Endothelial cell of hepatic sinusoid (primary cell): Measurements from ENCODE around the gene OXTR.

Experiments
- in situ Hi-C: cut with HindIII; loops from 2 replicates; pipeline ENCODE4 v1.10.0; 2017; ENCODE audit warnings: low sequenced_read_pairs

Gene OXTR

DNA sequence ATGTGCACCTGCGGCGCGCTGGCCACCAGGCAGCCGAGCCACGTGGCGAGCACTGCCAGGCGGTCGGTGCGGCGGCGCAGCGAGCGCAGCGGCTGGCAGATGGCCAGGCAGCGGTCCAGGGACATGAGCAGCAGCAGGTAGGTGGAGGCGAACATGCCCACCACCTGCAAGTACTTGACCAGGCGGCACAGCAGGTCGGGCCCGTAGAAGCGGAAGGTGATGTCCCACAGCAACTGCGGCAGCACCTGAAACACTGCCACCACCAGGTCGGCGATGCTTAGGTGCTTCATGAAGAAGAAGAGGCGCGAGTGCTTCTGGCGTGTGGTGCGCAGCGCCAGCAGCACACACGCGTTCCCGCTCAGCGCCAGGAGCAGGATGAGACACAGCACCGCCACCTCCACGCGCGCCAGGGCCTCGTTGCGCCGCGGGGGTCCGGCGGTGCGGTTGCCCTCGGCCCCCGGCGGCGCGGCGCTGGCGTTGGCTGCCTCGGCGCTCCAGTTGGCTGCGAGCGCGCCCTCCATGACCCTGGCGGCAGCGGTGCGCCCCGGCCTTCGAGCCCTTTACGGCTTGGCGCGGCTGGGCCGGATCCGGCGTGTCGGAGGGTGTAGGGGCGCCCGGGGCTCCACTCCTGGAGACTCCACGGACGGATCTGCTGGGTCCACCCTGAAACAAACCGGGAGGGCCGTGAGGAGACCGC lies 1.6 kb downstream of the OXTR start:
- in situ Hi-C loops, result no loop called here

DNA sequence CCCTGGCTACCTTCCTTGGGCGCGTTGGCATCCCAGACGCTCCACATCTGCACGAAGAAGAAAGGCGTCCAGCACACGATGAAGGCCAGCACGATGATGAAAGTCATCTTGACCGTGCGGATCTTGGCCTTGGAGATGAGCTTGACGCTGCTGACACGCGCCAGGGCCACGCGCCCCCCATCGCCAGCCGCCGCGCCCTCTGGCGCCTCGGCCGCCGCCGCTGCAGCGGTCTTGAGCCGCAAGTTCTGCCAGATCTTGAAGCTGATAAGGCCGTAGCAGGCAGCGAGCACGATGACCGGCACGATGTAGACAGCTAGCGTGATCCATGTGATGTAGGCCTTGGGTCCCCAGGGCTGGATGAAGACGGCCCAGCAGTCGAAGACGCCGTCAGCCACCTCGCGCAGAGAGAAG lies 2.2 kb downstream of the OXTR start:
- in situ Hi-C loops, result no loop called here

DNA sequence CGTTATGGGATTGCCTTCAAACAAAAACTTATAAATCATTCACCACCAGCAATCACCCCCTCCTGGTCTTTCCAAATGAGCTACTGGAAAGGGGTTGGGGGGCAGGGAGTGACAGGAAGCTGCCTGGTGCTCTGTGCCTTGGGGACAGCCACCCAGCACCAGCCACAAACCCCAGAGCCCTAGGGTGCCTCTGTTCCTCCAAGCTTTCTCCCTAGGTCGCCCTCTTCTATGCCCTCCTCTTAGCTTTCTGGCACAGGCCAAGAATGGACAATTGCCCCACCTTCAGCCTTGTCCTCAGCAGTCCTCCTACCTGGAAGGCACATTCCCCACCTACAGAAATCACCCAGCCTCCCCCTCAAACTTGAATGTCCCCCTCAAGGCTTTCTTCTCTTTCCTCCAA lies 3.3 kb downstream of the OXTR start:
- in situ Hi-C loops, result no loop called here

DNA sequence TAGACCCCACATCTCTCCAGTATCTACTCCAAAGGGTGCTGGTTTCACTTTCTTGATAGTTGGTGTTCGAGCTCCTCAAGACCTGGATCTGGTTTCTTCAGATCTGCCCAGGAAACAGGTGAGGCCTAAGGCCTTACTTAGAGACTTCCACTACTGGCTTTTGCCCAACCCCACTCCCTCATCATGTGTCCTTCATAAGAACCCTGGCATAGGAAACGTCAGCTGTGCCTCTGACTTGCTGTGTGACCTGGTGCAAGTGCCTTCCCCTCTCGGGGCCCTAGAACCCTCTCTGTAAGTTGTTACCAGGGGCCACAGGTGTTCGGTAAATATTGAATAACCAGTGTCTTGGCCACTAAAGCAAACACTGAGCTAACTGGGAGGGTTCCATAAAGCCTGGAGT lies 3.9 kb downstream of the OXTR start:
- in situ Hi-C loops, result no loop called here

DNA sequence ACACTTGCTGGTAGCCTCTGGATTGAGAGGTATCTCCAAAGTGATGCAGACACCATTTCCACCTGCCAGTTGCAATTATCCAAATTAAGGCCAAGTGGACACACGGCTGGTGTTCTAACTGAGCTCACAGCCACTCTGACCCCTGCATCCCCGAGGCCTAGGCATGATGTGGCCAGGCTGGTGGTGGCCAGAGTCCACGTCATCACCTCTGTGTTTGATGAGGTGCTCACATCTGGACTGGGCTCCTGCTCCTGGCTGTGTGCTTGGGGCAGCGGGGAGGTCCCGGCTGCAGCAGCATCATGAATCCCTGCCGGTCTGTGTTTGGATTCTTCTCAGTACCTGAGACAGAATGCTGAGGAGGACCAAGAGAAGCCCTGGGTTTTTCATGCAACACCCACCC lies 4.9 kb downstream of the OXTR start:
- in situ Hi-C loops, result no loop called here

DNA sequence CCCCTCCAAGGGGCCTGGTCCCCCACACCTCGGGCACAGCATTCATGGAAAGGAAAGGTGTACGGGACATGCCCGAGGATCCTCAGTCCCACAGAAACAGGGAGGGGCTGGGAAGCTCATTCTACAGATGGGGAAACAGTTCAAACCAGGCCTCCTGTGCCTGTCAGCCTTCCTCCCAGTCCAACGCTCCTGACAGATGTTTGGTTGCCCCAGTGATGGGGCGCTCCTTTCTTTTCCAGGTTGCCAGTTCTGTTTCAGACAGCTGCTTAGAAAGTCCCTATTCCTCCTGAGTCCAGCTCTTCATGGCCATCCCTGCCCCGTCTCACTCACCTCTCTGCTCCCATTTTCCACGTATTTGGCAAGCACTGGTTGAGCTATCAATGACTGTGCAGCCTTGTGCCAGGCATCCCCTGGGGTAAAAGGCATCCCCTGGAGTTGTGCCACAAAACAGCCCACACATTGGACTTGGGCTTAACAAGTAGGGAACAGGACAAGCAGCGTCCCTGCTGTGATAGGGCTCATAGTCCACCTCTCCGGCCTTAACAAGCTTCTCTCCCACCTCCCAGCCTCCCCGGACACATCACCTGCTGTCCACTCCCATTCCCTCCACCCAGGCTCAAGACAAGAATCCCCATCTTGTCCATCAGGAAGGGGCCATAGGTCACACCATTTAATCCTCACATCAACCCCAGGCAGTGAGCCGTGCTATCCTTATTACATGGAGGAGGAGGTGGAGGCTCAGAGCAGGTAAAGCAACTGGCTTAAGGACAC lies 6.6 kb downstream of the OXTR start:
- in situ Hi-C loops, result no loop called here

DNA sequence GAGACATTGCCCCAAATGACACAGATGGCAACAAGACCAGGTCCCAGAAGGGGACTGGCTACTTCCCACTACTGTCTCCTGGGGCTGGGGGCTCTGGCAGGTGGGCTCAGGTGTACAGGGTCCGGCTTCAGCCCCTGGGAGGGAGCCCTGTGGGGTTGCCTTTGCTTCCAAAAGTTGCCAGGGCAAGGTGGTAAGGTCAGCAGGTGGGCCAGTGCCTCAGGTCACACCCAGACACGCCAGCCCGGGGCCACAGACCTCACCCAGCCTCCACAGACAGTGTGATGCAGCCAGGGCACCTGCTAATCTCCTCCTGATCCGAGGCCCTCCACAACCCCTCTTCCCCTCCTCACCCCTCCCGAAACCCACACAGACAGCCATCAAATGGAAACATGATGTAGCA lies 7.5 kb downstream of the OXTR start:
- in situ Hi-C loops, result no loop called here

DNA sequence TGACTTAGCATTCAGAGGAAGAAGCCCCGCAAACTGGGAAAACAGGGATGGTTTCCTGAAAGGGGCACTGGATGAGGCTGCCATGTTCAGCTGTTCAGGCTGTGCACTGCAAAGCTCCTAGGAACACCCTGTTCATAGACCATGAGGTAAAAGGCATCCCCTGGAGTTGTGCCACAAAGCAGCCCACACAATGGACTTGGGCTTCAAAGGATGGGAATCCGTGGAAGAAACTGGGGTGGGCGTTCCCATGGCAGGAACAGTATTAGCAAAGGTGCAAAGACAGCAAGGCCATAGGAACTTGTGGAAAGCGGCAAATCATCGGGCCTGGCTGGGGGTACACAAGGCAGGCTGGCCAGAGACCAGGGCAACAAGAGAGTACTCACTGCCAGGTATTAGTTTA lies 8.9 kb downstream of the OXTR start:
- in situ Hi-C loops, result no loop called here

DNA sequence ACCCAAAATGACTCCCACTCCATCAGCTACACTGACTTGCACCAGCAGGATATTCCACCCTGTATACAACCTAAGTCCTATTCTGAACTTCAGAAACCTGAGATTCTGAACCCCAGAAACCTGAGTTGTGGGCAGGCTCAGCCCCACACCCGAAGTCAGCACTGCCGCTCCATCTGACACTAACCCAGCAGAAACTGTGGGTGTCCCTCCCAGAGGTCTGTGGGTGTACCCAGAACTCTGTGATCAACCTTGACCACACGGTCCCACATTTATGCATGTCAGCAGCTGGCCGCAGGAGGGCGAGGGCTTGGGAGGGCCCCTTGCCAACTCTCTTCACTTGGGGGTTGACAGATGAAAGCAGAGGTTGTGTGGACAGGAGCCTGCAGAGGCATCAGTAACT lies 9.3 kb downstream of the OXTR start:
- in situ Hi-C loops, result no loop called here

DNA sequence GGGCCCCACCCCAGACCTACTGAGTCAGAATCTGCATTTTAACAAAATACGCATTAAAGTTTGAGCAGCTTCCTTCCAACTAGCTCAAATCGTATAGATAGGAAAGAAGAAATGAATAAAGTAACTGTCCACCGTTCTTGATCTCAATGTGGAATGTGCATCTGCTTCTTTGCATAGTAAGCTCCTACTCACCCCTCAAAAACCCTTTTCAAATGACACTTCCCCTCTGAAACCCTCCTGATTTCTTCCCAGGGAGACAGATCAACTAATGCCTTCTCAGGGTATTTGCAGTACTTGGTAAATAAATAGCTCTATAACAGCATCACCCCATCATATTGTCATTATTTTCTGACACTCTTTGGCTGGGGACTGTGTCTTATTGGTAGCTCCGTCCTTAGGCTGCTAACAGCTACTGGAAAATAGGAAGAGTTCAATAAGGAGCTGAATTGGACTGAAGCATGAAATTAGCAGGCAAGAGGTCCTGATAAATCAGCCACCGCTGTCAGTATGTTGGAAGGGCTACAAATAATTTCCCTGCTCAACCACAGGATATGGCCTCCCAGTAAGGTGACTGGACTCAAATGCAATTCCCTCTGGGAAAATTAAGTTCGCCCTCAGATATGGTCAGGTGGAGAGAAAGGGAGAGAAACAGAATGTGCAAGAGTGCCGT lies 10.2 kb downstream of the OXTR start:
- in situ Hi-C loops, result no loop called here

DNA sequence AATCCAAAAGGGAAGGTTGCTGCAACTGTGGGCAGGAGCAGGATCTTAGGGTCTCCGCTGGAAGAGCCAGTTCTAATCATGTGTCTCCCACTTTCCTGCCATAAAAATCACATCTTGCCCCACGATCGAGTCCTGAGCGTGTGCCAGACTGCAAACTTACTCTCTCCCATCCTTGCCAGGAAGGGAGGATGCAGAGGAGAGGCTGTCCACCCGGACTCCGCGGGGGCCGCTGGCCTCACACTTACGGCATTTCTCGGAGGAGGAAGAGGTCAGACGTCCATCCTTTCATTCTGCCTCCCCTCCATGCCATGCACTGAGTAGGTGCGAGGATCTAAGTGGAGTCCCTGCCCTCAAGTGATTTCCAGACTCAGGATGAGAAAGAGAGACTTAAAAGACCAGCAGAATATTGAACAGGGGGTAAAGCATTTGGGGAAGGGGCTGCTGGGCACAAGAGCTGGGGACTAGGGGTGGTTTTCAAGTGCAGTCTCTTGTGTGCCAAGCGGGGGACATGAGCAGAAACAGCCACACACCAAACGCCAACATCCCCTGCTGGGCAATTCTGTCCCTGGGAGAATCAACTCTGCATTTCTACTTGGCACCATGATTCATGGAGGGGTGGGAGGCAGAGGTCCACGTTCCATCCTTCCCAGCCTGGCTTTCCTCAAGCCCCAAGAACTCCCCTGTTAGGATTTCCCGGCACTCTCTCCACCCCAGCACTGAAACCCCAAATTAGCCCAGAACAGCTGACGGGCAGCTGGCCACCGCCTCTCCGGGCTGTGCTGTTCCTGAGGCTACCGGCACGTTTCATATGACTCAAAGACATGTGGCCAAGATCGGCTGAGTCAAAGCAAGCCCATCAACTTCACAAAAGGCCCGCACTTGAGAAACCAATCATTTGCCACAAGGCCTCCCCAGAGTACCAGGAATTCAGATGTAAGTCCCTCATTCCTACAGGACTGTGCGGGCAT lies 11.6 kb downstream of the OXTR start:
- in situ Hi-C loops, result no loop called here

DNA sequence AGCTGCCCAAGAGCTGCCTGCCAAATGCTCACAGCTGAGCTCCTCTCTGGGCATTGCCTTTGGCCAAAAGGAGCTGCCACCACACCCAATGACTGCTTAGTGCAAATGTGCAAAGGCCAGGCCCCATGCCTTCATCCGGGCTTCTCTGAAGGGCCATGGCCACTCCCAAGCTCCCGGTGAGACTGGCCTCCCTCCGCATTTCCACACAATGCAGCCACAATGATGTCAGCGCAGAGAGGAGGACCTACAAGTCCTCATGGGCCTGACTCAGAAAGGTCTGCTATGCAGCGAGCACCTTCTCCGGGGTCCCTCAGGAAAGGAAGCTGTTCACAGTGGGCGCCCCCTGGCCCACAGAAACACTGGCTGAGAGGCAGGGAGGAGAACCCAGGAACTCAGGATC lies 12.7 kb downstream of the OXTR start:
- in situ Hi-C loops, result no loop called here

DNA sequence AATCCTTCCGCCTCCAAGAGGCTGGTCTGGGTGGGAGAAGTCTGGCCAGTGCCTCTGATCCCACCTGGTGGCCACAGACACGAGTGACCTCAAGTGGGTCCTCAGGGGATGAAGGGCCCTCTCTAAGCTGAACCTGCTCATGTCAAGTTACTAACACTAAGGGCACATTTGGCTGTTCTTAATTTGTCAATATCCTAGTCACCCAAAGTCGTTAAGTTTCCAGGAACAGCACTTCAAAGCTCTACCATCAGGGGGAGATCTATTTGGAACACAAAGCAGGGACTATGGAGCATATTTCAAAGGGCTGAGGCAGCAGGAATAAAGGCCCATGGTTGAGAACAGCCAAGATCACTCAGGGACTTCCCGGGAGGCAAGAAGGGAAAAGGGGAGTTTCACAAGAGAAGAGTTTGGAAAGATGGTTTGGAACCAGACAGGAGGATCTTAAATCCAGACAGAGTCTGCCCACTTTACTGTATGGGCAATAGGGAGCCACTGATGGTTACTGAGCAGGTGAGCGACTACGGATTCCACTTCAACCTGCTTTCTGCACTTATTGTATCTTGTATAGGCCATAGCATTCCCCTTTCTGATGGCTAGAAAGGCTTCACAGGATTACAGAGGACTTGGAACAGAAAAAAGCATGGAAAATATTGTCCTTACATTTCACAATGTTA lies 13.7 kb downstream of the OXTR start:
- in situ Hi-C loops, result no loop called here

DNA sequence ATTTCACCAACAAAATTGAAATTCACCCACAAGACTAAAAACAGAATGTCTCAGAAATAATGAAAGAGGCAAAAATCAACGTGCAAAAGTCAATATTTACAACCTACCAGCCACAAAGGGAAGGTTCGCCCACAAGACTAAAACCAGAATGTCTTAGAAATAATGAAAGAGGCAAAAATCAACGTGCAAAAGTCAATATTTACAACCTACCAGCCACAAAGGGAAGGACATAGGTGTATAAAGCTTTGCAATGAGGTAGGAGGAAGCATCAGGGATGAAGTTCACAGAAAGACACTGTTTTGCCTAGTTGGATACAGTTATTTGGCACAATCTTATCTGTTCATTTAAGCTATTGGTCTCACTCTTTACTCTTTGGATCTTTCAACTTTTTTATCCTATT lies 14.3 kb downstream of the OXTR start:
- in situ Hi-C loops, result no loop called here

DNA sequence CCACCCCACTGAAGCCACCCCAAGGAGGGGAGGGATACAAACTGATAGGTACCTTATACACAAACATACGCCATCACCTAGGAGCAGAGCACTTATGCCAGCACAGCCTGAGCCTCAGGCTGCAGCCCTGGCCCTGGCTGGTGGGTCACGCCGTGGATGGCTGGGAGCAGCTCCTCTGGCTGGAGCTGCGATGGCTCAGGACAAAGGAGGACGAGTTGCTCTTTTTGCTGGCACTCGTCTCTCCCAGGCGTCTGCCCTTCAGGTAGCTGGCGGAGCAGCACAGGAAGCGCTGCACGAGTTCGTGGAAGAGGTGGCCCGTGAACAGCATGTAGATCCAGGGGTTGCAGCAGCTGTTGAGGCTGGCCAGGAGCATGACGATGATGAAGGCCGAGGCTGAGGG lies 16.6 kb downstream of the OXTR start:
- in situ Hi-C loops, result no loop called here

DNA sequence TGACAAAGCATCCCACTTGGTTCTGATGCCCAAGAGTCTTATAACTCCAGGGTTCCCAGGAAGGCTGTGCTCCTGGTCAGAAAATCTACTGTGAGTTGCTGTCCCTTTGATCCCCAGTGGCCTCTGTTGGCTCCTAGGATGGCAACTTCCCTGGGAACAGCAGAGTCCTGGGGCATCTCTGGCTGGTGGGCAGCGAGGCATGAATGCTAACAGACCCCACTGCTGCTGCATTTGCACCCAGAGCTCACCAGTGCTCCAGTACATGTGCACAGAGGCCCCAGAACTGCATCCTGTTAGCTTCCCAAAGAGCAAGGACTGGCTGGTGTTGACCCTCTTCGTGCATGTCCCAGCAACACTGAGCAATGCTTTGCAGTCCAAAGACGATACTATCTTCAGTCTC lies 20.1 kb downstream of the OXTR start:
- in situ Hi-C loops, result loop anchor here (25.0 kb wide), 1 partner anchor 112 kb away; the partner anchor contains the start of gene SSUH2

DNA sequence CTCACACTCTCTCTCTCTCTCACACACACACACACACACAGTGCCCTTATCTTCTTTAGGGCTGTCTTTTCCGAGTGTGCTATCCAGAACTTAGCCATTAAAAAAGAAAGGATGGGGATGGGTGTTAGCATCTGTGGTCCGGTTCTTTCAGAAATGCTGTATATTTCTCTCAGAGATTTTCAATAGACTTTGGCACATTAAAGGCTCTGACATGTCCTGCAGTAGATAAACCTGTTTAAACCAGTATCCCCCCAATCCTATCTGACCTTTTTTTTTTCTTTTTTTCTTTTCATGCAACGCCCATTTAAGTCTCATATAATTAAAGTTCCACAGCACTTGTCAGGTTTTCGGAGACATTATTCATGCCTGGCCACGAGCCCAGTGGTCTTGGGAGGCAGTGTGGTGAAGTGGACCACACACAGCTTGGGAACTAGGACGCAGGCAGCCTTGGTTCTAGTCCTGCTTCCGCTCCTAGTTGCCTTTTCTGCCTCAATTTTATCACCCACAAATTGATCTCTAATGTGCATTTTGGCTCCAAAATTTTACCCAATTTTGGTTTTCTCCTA lies 22.6 kb downstream of the OXTR start:
- in situ Hi-C loops, result loop anchor here (25.0 kb wide), 1 partner anchor 110 kb away; the partner anchor contains the start of gene SSUH2

DNA sequence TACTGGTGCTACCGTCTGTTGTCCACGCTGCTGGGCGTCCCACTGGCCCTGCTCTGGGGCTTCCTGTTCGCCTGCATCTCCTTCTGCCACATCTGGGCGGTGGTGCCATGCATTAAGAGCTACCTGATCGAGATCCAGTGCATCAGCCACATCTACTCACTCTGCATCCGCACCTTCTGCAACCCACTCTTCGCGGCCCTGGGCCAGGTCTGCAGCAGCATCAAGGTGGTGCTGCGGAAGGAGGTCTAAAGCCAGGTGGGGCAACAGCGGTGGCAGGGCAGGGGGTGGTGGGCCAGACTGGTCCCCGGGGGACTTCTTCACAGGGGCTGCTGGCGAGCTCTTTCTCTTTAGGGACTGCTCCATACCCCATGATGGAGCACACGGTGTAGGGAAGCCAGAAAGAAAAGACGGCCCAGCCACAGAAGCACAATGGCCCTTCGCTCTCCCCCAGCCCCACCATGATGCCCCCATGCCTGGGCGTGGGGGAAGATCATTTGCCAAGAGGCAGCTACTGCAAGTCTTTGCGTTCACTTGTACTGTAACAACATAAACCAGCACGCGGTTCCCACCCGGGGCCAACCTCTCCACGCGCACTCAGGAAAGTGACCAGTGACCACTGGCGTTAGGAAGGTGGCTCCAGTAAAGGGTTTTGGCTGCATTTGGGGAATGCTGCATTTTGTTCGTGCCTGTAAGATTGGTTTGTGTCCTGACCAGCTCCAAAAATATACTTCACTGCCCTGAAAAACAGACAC lies 23.6 kb downstream of the OXTR start:
- in situ Hi-C loops, result loop anchor here (25.0 kb wide), 1 partner anchor 108 kb away; the partner anchor contains the start of gene SSUH2

DNA sequence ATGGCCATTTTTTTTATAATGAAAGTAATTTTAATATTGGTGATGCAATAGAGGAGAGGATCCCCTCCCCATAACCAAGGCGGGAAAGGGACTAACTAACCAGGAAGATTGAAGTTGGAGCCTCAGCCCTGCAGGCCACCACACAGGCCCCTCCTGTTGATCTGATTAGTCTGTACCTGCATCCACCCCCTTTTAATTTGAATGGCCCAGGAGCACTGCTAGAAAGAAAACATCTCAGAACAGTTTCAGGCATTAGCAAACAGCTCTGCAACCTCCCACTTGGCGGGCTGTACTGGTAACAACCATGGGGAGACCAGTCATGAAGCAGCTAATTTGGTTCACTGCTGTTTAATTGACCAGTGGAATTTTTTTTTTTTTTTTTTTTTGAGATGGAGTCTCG lies 25.5 kb downstream of the OXTR start:
- in situ Hi-C loops, result loop anchor here (25.0 kb wide), 1 partner anchor 107 kb away; the partner anchor contains the start of gene SSUH2
